M059J (cell line): Measurements from ENCODE around the gene C4BPB. TPM values are rescaled to one million over a fixed set of nuclear protein-coding genes. Genes with fewer than 3 reads are reported as not detected.
"Not testable (repeated sequence)": the region's sequence is repeated elsewhere in the genome, so short reads cannot be mapped to it uniquely, and the experiment has no call there.

ENCODE experiments used
- DNase-seq: peaks from one replicate; pipeline ENCODE4 v3.0.0-alpha.2; 2012; ENCODE audit warnings: low read depth
- total RNA-seq: library from RNA; depleted of rRNA; stranded (reverse); fragments of >200 nt; shearing (Covaris generic); gene quantifications from 2 replicates; pipeline ENCODE4 v1.2.3, GENCODE V29; 2014; rRNA removed

The C4BPB gene, protein sequence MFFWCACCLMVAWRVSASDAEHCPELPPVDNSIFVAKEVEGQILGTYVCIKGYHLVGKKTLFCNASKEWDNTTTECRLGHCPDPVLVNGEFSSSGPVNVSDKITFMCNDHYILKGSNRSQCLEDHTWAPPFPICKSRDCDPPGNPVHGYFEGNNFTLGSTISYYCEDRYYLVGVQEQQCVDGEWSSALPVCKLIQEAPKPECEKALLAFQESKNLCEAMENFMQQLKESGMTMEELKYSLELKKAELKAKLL
- total RNA-seq: not detected in 2 replicates

- peak; percentile 78 for DNase-seq
Measured at GRCh38 chr1:207088701-207089626, at the start of gene C4BPB. C4BPB (plus strand) TSS chr1:207088860; CDS start chr1:207089532, 672 bp downstream.

GRCh38 chr1:207039380-207040180, 49.1 kb upstream of the C4BPB start:
- no peak for DNase-seq

- peak; percentile 60 for DNase-seq
Measured at GRCh38 chr1:207040181-207040533, 48.5 kb upstream of the C4BPB start.

DNA sequence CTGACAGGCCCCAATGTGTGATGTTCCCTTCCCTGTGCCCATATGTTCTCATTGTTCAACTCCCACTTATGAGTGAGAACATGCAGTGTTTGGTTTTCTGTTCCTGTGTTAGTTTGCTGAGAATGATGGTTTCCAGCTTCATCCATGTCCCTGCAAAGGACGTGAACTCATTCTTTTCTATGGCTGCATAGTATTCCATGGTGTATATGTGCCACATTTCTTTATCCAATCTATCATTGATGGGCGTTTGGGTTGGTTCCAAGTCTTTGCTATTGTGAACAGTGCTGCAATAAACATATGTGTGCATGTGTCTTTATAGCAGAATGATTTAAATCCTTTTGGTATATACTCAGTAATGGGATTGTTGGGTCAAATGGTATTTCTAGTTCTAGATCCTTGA, 47.3 kb upstream of the C4BPB start:
- DNase-seq: not testable (repeated sequence)

DNA sequence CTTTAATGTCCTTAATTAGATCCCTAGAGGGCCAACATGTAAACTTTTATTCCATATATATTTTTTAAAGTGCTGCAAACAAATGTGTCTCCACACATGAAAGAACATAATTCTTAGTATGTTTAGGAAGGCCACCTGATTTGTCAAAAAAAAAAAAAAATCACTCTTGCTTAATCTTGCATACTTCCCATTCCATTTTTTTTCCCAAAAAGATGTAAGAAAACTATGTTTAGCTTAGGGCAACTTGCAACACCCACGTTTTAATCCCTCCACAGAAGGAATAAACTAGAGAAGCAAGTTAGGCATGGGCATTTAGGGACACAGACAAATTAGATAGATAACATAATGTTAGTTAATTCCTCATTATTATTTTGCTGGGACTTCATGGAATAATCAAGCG, 43.2 kb upstream of the C4BPB start:
- no peak for DNase-seq

DNA sequence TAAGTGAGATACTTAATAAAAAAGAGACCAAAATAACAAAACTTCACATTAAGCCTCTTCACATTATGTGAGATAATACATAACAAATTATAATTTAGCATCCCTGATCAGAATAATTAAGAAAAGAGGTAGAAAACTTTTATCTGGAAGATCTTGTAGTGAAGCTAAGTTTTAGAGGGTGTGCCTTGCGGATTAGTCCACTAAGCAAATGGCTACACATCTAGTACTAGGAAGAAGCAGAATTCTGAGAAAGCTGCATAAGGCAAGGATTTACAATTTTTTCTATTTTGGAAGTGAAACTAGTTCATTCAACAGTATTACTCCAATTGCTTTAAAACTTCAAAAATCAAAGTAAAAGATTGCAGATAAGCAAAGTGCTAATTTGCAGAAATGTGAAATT, 41.2 kb upstream of the C4BPB start:
- no peak for DNase-seq

DNA sequence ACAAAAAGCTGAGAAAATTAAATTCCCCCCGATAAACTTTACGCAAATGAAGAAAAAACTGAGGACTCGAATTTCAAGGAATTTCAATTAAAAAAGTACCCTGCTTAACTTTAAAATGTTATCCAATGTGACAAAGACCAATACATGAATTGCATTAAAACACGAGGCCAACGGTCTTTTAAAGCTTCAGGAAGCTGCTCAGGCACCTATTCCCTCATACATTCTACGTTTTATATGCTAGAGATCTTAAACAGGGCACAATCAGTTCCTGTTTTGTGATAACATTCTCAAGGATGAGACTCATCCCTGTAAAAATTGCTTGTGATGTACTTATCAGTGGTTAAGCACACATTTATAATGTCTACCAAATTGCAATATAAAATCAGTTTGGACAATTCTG, 40.6 kb upstream of the C4BPB start:
- DNase-seq: no peak

DNA sequence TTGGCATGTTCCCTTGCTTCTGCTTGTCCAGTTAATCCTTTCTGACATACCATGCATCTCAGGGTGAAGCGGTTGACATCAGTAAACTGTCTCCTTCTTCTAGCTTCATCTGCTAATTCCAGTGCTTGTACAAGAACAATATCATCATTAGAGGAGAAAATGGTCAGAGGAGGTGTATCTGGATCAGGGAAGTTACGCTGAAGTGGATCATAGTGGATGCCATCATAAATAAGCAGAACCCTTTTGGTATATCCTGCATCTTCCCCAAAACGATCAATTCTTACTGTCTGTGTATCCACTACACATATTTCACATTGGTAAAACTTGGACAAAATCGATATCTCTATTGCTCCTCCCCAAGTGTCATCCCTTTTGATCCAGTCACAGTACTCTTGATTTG, 39.6 kb upstream of the C4BPB start:
- DNase-seq: no peak

- no peak for DNase-seq
Measured at GRCh38 chr1:207049514-207049913, 39.1 kb upstream of the C4BPB start.

- peak; percentile 69 for DNase-seq
Measured at GRCh38 chr1:207049974-207050391, 38.7 kb upstream of the C4BPB start.

GRCh38 chr1:207050480-207051190, 38.0 kb upstream of the C4BPB start:
- peak; percentile 94 for DNase-seq

DNA sequence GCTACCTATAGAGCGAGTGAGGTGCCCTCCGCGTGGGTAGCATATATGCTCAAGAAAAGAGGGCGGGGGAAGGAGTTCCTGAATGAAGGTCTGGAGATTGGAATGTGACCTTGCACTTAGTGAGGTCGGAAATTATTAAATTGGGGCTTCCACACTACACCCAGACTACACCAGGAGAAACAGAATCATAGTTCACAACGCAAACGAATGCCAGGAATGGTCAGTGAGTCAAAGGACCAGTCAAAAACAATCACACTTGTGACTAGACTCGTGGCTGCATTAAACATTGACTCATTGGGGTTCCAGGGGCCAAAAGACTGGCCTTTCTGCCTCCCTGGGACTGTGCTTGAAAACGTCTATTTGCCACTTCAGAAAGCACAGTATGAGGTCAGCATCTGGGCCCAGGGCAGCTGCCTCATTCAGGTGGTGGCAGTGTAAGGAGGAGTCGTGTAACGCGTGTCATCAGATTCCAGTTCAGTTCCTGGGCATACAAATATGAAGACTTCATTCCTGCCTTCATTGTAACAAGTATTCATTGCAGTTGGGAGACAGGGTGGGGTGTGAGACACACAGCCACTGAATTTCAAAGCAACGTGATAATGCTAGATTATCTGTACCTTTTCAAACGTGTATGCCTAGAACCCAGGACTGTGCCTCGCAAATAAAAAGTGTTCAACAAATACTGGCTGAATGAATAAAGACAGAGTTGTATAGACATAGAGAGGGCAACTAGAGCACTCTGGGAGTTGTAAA, 37.3 kb upstream of the C4BPB start, which contains the start of gene YOD1:
YOD1 (minus strand) TSS at position 18 of the 753 bp plus-strand sequence. CDS start 178 bp downstream, outside the sequence.
- DNase-seq: peak; percentile 96

GRCh38 chr1:207052911-207053769, 35.5 kb upstream of the C4BPB start, which contains the start of gene PFKFB2:
PFKFB2 (plus strand) TSS chr1:207053275; CDS start chr1:207054718, 1,443 bp downstream.
- DNase-seq: peak; percentile 99

- DNase-seq: no peak
Measured at GRCh38 chr1:207054491-207054890, 34.2 kb upstream of the C4BPB start.

DNA sequence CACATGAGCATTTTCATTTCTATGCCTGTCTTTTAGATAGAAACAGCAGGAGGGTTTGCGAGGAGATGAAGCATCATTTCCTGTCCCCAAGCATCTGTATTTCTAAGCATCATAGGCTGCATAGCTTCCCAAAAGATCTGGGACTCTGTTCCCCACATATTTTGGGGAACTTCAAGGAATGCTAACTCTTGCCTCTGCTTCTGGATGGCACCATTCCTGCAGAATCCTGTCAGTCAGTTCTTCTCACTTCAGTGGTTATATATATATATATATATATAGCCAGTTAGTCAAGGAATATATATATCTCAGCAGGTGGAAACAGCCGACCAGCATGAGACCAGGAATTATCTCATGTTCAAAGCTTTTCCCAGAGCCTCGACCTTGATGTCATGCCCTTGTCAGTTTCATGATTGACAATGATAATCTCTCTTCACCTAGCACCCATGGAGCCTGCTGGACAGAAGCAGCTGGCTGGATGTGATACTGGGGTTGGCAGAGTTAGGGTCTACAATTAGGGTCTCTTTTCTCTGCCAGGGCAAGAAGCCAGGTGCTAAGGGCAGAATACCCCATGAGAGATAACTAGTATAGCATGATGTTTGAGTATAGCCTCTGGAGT, 33.2 kb upstream of the C4BPB start:
- DNase-seq: no peak

DNA sequence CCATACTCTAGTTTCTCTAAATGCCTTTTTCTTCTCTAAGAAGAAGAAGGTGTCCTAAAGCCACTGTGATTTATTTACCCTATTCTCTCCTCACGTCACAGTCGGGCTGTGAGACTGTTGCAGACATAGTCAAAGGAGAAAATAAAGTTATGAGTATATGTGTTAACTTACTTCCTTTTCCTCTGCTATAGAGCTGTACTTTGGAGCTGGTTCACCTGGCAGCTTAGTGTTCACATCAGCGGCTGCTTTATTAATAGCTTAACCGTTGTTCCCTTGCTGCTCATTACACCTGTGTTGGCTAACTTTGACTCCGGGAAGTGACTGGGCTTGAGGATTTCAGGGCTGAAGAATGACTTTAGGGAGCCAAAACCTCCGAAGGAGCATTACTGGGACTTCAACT, 32.0 kb upstream of the C4BPB start:
- no peak for DNase-seq

- no peak for DNase-seq
Measured at GRCh38 chr1:207058252-207058651, 30.4 kb upstream of the C4BPB start.

GRCh38 chr1:207058878-207059867, 29.5 kb upstream of the C4BPB start:
- no peak for DNase-seq
